GM12873 (cell line): ENCODE measurements around the gene BPIFB3.

Experiments
- TF ChIP-seq, protein P1 (sequence below): IDR thresholded peaks from 2 replicates; pipeline ENCODE4 v1.5.1; 2012; ENCODE audit warnings: low read depth, mild to moderate bottlenecking, moderate library complexity, low read length, control low read depth; ENCODE audit not compliant: insufficient read depth; ENCODE audit errors: missing control alignments

BPIFB3 gene

DNA sequence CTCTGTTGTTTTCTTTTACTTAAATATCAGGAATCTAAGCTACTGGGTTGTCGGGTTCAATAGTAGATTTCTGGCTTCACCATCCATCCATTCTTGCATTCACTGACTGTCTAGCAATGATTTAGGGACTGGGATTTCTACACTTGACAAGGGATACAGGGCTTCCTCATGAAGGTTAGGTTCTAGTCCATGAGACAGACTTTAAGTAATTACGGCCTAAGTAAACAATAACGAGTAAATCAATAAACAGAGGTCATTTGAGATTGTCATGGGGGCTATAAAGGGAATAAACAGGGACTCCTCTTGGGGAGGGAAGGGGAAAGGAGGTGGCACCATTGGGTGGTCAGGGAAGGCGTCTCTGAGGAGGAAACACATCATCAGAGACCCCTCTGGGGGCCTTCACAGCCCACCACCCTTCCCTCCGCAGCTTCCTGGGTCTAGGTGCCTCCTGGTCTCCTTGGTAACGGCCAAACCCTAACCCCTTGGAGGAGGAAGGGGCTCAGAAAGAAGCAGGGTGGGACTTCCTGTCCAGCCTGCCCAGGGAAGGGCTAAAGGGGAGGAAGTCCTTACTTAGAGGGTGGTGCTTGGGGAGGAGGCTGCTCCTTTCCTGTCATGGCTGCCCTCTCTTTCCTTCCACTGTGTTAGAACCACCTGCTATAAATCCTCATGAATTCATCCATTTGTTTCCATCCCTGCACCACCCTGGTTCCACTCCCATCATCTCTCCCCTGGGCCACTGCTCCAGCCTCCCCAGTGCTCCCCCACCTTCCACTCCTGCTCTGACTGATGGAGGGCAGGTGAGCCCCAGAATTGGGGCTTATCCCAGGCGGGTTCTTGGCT, 59.1 kb downstream of the BPIFB3 start:
- TF ChIP-seq, protein P1, sequence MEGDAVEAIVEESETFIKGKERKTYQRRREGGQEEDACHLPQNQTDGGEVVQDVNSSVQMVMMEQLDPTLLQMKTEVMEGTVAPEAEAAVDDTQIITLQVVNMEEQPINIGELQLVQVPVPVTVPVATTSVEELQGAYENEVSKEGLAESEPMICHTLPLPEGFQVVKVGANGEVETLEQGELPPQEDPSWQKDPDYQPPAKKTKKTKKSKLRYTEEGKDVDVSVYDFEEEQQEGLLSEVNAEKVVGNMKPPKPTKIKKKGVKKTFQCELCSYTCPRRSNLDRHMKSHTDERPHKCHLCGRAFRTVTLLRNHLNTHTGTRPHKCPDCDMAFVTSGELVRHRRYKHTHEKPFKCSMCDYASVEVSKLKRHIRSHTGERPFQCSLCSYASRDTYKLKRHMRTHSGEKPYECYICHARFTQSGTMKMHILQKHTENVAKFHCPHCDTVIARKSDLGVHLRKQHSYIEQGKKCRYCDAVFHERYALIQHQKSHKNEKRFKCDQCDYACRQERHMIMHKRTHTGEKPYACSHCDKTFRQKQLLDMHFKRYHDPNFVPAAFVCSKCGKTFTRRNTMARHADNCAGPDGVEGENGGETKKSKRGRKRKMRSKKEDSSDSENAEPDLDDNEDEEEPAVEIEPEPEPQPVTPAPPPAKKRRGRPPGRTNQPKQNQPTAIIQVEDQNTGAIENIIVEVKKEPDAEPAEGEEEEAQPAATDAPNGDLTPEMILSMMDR: no peak

DNA sequence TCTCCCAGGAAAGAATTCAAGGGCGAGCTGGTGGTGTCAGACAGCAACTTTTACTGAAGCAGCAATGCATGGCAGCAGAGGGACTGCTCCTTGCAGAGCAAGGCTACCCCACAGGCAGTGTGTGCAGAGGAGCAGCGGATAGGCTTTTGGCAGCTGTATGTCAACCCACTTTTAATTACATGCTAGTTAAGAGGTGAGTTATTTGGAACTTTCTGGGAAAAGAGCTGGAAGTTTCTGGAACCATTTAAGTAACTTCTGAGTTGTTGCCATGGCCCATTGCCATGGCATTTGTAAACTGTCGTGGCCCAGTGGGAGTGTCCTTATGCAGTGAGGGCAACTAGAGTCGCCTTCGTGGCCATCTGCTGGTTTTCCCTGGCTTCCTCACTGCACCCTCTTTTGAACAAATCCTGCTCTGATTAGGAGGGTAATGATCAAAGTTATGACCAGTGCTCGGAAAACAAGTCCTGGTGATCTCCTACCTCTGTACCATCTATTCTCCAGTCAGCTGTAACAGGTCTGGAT, 59.7 kb downstream of the BPIFB3 start:
- TF ChIP-seq, protein P1: no peak

DNA sequence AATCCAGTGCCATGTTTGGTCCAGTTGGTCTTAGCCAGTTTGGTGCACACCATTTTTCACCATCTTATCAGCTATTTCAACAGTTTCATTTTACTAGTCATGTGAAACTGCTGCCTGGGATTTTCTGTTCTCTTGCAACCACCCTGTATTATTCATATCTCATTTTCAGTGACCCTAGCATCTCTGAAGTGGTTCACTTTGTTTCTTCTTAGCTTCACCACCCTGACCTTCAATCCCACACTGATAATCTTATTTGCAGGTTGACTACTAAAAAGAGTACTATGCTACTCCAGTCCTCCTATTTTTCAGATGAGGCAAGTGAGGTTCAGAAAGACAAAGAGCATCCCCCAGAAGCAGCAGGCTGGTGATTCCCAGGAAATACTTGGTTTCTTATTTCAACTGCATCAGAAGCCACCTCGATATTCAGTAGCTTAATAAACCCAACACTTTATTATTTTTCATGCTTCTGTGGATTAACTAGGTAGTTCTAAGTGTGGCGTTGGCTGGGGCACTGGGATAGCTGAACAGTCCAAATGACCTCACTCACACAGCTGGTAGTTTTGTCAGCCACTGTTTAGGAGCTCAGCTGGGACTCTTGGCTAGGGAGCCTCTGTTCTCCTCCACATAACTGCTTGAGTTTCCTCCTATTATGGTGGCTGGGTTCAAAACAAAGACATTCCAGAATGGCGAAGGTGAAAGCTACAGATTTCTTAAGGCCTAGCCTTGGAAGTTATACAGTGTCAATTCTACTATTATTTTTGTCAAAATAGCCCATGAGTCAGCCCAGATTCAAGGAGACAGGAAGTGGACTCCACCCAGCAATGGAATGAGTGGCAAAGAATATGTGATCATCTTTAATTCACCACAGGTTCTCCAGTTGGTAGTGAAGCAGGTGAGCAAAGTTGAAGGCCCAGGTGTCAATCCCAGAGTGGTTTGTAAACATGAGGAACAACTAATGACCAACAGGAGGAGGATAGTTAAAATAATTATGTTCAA, 66.3 kb downstream of the BPIFB3 start:
- TF ChIP-seq, protein P1: no peak

DNA sequence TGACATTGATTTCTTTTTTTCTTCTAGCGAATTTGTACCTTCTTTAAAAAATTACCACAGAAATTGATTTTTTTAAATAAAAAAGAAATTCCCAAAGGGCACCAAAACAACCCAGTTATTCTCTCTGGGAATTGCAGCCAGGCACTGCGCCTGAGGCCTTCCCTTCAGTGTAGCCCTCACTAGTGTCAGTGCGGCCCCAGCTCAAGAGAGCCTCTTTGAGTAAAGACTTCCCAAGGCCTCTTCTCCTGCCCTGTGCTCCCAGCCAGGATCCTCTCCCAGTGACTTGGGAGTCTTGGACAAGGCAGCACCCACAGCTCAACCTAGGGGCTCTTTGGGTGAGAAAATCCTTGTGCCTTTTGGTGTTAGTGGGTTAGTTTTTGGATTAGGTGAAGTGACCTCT, 67.2 kb downstream of the BPIFB3 start:
- TF ChIP-seq, protein P1: no peak
